RWPE2 (cell line): ENCODE measurements around the gene SCGB1A1.

ENCODE experiments used
- ATAC-seq: fragments of 200-7000 bp; cut with Tn5 transposase; 3 replicates; pipeline ENCODE4 v1.9.1; 2021; ENCODE audit warnings: low read depth
- DNase-seq: peaks from one replicate; pipeline ENCODE4 v3.0.0-alpha.2; 2020; ENCODE audit warnings: low spot score
- H3K27ac ChIP-seq: fragments of 450-650 bp; 2 replicates; pipeline ENCODE4 v1.5.1; 2017; ENCODE audit warnings: mild to moderate bottlenecking; ENCODE audit not compliant: poor library complexity, severe bottlenecking
- H3K27me3 ChIP-seq: fragments of 250-450 bp; sonication (Bioruptor Pico); 2 replicates; pipeline ENCODE4 v1.5.1; 2021; ENCODE audit warnings: mild to moderate bottlenecking, moderate library complexity; ENCODE audit not compliant: insufficient read depth, poor library complexity, severe bottlenecking
- H3K36me3 ChIP-seq: fragments of 250-450 bp; sonication (Bioruptor Pico); 2 replicates; pipeline ENCODE4 v1.5.1; 2020; ENCODE audit warnings: low read depth, mild to moderate bottlenecking, moderate library complexity
- H3K4me1 ChIP-seq: fragments of 250-450 bp; sonication (Bioruptor Pico); 2 replicates; pipeline ENCODE4 v1.5.1; 2021; ENCODE audit warnings: mild to moderate bottlenecking, moderate library complexity; ENCODE audit not compliant: insufficient read depth, poor library complexity, severe bottlenecking
- H3K4me3 ChIP-seq: fragments of 250-450 bp; sonication (Bioruptor Pico); 2 replicates; pipeline ENCODE4 v1.5.1; 2021; ENCODE audit warnings: mild to moderate bottlenecking, moderate library complexity; ENCODE audit not compliant: severe bottlenecking
- H3K9me3 ChIP-seq: fragments of 250-450 bp; sonication (Bioruptor Pico); 2 replicates; pipeline ENCODE4 v1.5.1; 2021; ENCODE audit warnings: mild to moderate bottlenecking, moderate library complexity; ENCODE audit not compliant: severe bottlenecking
- CTCF ChIP-seq: fragments of 450-650 bp; IDR thresholded peaks from one replicate; pipeline ENCODE4 v1.5.1; 2017; ENCODE audit warnings: mild to moderate bottlenecking, moderate library complexity; ENCODE audit not compliant: poor library complexity, severe bottlenecking

The SCGB1A1 gene

DNA sequence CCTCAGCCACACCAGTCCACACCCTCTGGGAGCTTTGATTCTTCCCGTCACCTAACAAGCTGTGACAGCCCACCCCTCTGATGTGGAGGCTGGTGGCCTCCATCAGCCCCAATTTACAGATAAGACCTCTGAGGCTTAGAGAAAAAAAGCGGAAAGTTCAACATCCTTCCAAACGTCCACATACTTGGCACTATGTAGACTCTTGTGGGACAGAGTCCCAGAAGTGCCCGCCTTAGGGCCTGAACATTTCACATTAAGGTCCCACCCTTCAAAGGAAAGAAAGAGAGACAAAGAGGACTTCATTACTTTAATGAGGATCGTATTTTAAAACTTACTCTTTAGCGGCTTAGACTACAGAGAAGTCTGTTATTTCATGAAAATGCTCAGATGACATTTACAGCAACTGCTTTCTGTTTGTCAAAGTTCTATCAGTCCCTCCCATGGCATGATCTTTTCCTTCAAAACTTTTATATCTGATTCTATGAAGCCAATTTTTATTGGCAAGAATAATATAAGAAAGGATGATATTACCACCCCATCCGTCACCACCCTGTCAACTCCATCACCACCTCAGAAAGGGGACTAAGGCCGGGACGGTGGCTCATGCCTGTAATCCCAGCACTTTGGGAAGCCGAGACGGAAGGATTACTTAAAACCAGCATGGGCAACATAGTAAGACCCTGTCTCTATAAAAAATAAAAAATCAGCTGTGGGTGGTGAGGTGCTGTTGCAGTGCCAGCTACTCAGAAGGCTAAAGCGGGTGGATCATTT, 15.7 kb upstream of the SCGB1A1 start:
- H3K4me3 ChIP-seq, result no peak overlapping the region
- DNase-seq (no peak), ATAC-seq (no peak)
- no peak for TF ChIP-seq CTCF
- H3K27me3 ChIP-seq, result no peaks in the 10 kb centered on the region
- no peak overlapping the region for H3K27ac ChIP-seq
- no peaks in the 10 kb centered on the region for H3K36me3 ChIP-seq
- no peaks in the 10 kb centered on the region for H3K9me3 ChIP-seq
- no peaks in the 10 kb centered on the region for H3K4me1 ChIP-seq

DNA sequence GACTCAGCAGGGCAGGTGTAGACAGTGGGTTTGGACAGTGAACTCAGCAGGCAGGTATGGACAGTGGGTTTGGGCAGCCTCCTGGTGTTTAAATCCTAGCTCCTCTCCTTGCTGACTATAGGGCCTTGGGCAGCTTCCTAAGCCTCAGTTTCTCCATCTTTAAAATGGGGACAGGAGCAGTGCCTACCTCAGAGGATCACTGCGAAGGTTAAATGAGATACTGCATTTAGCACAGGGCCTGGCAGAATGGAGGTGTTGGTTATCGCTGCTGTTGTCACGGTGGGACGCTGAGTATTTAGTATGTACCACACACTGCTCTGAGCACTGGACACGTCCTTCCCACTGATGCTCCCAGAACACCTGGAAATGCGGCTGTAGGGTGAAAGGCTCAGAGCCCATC, 14.4 kb upstream of the SCGB1A1 start:
- DNase-seq (no peak), ATAC-seq (no peak)
- Histone ChIP-seq H3K9me3 (no peaks in the 10 kb centered on the region), H3K36me3 (no peaks in the 10 kb centered on the region), H3K4me1 (no peaks in the 10 kb centered on the region), H3K27ac (no peak overlapping the region), H3K4me3 (no peak overlapping the region), H3K27me3 (no peaks in the 10 kb centered on the region)
- no peak for TF ChIP-seq CTCF

- Histone ChIP-seq H3K4me1 (no peaks in the 10 kb centered on the region), H3K27me3 (no peaks in the 10 kb centered on the region), H3K27ac (no peak overlapping the region), H3K36me3 (no peaks in the 10 kb centered on the region), H3K9me3 (no peaks in the 10 kb centered on the region), H3K4me3 (no peak overlapping the region)
- TF ChIP-seq CTCF, result no peak
- DNase-seq (no peak), ATAC-seq (no peak)
These were observed 13.9 kb upstream of the SCGB1A1 start for GRCh38 chr11:62404901-62405300.

GRCh38 chr11:62406034-62406433, 12.8 kb upstream of the SCGB1A1 start:
- ATAC-seq (no peak), DNase-seq (no peak)
- Histone ChIP-seq H3K36me3 (no peaks in the 10 kb centered on the region), H3K9me3 (no peaks in the 10 kb centered on the region), H3K27ac (no peak overlapping the region), H3K4me1 (peaks cover 5% of the 10 kb centered on the region), H3K27me3 (no peaks in the 10 kb centered on the region), H3K4me3 (no peak overlapping the region)
- TF ChIP-seq CTCF, result no peak

DNA sequence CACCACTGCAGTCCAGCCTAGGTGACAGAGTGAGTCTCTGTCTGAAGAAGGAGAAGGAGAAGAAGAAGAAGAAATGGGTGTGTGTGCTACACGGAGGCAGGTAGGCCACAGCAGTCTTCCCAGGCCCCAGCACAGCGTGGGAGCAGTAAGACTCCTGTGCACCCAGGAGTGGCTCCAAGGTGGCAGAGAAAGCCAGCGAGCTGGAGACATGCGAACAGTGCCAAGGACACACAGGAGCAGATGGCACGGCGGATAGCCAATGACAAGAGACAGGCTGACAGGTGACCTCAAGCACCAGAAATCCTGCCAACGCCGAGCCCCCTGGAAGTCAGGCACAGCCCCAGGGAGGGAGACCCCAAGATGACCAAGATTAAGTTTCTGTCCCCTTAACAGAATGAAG, 9.0 kb upstream of the SCGB1A1 start:
- Histone ChIP-seq H3K4me1 (peaks cover 8% of the 10 kb centered on the region), H3K36me3 (no peaks in the 10 kb centered on the region), H3K27ac (no peak overlapping the region), H3K4me3 (no peak overlapping the region), H3K9me3 (no peaks in the 10 kb centered on the region), H3K27me3 (no peaks in the 10 kb centered on the region)
- ATAC-seq (no peak), DNase-seq (no peak)
- no peak for TF ChIP-seq CTCF
